Measurements from ENCODE around the gene TBL1Y.
"Not testable (repeated sequence)": the region's sequence is repeated elsewhere in the genome, so short reads cannot be mapped to it uniquely, and the experiment has no call there.

Gene TBL1Y

GRCh38 chrY:6910372-6911252 is at the start of gene TBL1Y:
Gene TBL1Y (plus strand): TSS chrY:6910697. CDS start chrY:7025085, 114,388 bp downstream.
- no peak for DNase-seq (ENCODE audit: low spot score)

- no peak for DNase-seq (ENCODE audit: low spot score)
Observed at GRCh38 chrY:6894496-6894895, 16.0 kb upstream of the TBL1Y start.

GRCh38 chrY:6895236-6895635 is 15.3 kb upstream of the TBL1Y start:
- no peak for DNase-seq (ENCODE audit: low spot score)

DNA sequence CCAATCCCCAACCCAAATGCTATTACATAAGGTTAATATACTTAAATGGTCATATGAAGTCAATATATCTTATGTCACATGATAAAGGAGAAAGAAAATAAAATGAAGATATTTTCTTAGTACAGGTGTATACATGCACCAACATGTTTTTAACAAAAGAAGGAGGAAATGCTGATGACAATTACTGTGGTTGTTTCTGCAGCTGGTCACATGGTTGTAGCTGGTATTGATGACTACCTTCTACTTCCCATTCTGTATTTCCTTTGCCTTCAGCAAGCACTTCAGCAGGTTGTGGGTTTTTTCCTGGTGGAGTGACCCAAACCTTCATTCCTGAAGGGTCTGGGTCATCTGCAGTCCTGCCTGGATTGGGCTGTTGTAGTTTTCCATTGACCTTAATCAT is 8.4 kb upstream of the TBL1Y start:
- DNase-seq (ENCODE audit: low spot score): not testable (repeated sequence)

- no peak for DNase-seq (ENCODE audit: low spot score)
Observed at GRCh38 chrY:6907591-6907990, 2.9 kb upstream of the TBL1Y start.

DNA sequence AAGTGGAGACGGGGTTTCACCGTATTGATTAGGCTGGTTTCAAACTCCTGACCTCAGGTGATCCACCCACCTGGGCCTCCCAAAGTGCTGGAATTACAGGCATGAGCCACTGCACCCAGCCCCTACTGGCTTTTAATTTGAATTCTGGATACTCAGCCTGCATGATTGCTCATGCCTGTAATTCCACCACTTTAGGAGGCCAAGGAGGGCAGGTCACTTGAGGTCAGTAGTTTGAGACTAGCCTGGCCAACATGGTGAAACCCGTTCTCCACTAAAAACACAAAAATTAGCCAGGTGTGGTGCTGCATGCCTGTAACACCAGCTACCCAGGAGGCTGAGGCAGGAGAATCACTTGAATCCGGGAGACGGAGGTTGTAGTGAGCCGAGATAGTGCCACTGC is 2.5 kb upstream of the TBL1Y start:
- DNase-seq (ENCODE audit: low spot score): not testable (repeated sequence)

DNA sequence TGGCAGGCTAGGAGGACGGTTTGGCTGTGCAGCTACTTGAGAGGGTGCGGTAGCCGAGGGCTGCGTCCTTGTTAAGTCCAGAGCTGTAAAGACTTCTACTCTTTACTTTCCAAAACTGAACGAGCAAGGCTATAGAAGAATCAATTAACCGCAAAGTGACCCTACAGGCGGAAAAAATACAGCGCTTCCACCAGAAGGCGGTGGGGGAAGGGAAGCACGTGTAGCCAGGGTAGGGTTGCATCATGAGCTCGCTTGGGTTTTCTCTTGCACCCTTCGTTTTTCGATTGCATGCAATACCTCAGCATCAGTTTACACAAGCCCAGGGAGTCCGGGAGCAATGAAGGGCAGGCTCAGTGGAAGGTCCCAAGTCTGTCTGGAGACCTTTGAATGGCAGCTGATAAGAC is 1.4 kb upstream of the TBL1Y start:
- no peak for DNase-seq (ENCODE audit: low spot score)

DNA sequence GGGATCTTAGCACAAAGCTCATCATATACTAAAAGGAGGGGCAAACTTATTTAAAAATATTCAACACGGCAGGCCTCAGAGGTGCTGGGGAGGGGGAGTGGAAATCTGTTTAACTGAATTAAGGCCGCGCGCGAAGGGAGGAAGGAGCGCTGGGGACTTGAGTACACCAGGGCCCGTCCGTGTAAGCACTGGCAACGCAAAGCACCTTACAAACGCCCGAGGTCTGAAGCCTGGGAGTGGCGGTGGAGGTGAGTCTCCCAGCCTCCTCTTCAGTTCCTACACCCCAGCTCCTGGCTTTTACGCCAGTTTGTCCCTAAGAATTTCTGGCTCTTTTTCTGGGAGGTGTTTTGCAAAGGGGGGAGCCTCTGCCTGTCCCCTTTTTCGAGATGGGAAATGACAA is 641 bp upstream of the TBL1Y start:
- DNase-seq (ENCODE audit: low spot score): no peak

- DNase-seq (ENCODE audit: low spot score): no peak
Observed at GRCh38 chrY:6911253-6911881, 870 bp downstream of the TBL1Y start, which contains the start of gene AMELY. Gene AMELY (minus strand): TSS chrY:6911752. CDS start chrY:6872608, 39,144 bp downstream.

DNA sequence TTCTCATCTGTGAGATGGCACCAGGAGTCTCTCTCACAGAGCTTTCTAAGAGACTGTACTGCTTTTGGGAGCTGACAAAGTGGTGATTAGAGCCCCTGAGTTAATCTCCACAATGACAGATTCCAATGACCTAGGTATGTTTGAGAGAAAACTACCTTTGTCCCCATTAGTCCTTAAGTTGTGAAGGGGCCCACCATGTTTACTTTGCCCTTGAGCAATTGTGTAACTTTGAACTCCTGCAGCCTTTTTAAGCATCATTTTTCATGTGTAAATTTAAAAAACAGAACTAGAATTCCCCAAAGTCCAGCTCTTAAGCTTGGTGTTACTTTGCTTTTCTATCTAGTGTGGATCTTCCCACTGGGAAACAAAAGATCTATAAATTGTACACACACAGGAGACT is 2.9 kb downstream of the TBL1Y start:
- no peak for DNase-seq (ENCODE audit: low spot score)

DNA sequence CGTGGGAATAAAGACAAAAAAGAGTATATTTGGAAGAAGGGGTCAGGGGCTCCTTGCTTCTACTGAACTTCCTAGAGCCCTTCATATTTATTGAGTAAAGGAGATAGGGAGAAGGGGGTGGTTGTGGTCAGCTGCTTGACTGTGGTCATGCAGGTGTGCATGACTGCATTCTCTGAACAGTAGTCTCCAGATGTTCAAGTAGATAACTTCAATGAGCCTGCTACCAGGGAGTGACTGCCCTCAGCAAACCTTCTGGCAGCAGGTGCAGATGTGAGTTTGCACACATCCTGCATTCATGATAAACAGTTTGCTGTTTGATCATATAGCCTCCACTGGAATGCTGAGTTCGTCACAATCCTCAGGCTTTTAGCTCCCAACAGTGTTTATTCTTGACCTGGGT is 10.6 kb downstream of the TBL1Y start:
- DNase-seq (ENCODE audit: low spot score): no peak

GRCh38 chrY:6928265-6928664 is 17.8 kb downstream of the TBL1Y start:
- no peak for DNase-seq (ENCODE audit: low spot score)

- no peak for DNase-seq (ENCODE audit: low spot score)
Observed at GRCh38 chrY:6929237-6929636, 18.7 kb downstream of the TBL1Y start.

DNA sequence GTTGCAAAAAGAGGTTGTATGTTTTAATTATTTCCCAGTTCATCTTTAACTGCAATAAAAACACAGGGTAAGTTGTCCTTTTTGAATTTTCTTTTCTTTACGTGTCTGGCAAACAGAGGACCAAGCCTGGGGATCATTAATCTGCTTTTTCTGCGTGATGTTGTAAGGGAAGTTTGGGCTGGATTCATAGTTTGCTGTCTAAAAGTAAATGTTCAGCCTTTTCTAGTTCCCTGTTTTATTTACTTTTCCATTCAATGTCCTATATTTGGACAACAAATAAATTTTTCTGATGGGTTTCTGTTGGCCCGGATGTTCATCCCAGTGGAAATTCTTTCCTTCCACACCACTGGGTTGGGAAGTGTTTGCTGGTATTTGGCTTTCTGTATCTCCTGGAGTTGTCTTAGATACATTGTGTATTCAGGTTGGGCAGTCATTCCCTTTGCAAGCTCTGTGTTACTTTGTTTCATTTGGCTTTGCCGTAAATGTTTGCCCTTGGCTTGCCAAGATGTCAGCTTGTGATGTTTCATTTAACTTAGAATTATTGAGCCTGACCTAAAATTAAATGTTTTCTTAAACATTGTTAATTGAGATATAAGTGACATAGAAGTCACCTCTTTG is 21.4 kb downstream of the TBL1Y start:
- DNase-seq (ENCODE audit: low spot score): no peak

DNA sequence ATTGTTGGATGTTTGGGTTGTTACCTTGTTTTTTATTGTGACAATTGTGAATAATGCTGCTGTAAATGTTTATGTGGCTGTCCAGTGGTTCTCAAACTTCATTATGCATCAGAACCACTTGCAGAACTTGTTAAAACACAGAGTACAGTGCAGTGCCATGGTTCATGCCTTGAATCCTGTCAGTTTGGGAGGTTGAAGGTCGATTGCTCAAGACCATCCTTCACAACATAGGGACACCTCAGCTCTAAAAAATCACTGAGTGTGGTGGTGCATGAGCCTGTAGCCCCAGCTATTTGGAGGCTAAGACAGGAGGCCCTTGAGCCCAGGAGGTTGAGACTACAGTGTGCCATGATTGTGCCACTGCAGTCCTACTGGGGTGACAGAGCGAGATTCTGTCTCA is 25.0 kb downstream of the TBL1Y start:
- DNase-seq (ENCODE audit: low spot score): no peak

DNA sequence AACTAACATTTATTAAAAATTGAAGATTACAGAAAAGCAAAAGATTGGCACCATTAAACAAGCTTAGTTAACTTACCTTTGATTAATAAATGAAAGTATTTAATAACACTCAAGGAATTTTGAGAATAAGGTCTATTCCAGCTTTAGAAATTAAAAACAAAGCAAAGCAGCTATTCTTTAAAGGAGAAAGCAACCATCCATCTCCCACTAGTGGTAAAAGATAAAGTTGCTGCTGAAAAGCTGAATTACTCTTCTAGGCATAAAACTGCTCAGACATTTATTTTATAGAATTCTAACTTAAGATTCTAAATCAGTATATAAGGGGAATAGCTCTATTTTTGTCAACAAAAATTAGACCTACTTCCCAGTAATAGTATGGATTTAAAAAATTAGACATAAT is 37.2 kb downstream of the TBL1Y start:
- no peak for DNase-seq (ENCODE audit: low spot score)

DNA sequence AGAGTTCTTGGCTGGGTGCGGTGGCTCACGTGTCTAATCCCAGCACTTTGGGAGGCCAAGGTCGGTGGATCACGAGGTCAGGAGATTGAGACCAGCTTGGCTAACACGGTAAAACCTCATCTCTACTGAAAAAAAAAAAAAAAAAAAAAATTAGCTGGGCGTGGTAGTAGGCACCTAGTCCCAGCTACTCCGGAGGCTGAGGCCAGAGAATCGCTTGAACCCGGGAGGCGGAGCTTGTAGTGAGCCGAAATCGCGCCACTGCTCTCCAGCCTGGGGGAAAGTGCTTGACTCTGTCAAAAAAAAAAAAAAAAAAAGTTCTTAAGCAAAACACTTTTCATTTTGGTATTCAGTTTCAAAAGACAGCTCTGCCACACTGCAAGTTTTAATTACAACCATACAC is 37.9 kb downstream of the TBL1Y start:
- DNase-seq (ENCODE audit: low spot score): no peak

DNA sequence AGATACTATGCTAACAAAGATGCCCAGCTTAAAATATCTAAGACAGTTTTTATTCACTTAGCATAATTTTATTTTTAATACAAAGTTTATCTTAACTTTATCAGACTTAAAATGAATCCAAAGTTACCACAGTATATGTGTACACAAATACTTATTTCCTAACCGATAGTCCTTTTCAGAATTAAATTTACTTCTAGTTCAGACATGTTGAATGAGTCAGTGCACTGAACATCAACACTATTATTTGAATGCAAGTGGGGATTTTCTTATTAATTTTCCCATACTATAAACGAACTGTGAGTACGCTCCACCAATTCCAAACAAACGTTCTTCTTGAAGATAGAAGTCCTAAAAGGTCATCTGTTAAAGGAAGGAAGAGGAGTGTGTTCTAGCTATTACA is 39.5 kb downstream of the TBL1Y start:
- no peak for DNase-seq (ENCODE audit: low spot score)

DNA sequence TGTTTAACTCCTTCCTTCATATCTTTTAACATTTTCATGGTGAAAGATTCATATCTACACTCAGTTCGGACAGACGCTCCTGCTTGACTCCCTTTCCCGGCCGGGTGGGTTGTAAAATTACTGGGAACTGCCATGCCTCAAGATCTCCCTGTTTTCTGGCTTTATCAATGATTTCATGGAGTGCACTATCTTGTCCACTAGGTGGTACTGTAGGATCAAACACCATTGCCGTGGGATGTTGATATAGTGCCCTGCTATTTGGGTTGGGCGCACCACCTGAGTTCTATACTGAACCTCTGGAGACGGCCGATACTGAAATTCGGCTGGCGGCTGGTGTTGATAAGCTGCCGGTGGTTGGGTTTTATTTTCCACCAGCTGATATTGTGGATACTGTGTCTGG is 54.2 kb downstream of the TBL1Y start:
- DNase-seq (ENCODE audit: low spot score): no peak

DNA sequence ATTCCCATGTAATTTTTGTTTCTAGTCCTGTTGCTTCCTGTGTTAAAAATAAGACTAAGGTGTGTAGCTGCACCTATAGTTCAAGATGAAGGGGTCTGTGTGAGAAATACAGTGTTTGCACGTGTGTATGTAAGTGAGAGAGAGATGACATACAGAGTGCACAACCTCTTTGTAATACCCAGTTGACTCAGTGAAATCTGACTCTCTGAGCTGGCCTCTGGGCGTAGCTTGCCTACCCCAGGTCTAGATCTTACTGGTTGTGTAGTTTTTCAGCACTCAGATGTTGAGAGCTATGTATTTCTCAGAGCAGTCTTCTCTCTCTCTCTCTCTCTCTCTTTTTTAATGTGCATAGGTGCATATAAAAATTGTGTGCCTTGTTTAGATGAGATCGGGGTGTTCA is 56.0 kb downstream of the TBL1Y start:
- no peak for DNase-seq (ENCODE audit: low spot score)

DNA sequence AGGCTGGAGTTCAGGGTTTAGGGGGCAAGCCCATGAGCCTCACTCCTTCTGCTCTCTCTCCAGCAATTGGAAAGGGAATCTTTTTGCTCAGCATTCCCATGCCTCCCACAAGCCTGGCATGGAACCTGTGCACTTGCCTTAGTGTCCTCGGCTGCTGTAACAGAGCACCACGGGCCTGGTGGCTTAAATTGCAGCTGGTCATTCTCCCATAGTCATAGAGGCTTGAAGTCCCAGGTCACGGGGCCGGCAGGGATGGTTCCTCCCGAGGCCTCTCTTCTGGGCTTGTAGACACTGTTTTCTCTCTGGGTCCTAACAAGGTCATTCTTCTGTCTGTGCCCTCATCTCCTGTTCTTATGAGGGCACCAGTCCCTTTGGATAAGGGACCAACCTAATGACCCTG is 57.2 kb downstream of the TBL1Y start:
- no peak for DNase-seq (ENCODE audit: low spot score)

DNA sequence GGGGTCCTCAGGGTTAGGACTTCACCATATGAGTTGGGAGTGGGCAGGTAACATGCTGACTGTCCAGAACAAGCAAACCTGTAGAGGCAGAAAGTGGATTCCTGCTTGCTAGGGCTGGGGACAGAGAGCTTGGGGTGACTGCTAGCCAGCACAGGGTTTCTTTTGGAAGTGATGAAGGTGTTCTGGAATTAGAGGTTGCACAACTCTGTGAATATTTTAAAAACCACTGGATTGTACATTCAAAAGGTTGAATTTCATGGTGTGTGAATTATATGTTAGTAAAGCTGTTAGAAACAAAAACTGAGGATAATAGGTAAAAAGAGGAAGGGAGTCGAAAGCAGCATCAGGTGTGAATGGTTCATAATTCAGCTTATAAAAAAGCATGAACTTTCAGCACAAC is 57.7 kb downstream of the TBL1Y start:
- no peak for DNase-seq (ENCODE audit: low spot score)

GRCh38 chrY:6972271-6972887 is 61.9 kb downstream of the TBL1Y start:
- no peak for DNase-seq (ENCODE audit: low spot score)

Data from activated CD4-positive, alpha-beta T cell treated with anti-CD3 and anti-CD28 coated beads, Interleukin-2, Interleukin-4, amounts not matched to agents 100 ng/mL and 50 ng/mL, durations not matched to agents 16 hours and 8 hours (primary cell).